DMS79 treated with DMSO at 0.1 percent for 48 hours (cell line): ENCODE results near the gene EDAR.

Experiments
- DNase-seq: peaks from one replicate; lab custom pipeline; 2025; lab: John Stamatoyannopoulos, UW

EDAR gene

GRCh38 chr2:109001201-109001600 lies 12.2 kb upstream of the EDAR start:
- no peak for DNase-seq

- DNase-seq = no peak
Measured at GRCh38 chr2:109000738-109001137, 11.7 kb upstream of the EDAR start.

GRCh38 chr2:108998911-108999310 lies 9.9 kb upstream of the EDAR start:
- no peak for DNase-seq

GRCh38 chr2:108994178-108994577 lies 5.2 kb upstream of the EDAR start:
- no peak for DNase-seq

- DNase-seq = no peak
Measured at GRCh38 chr2:108993095-108993937, 4.3 kb upstream of the EDAR start.

GRCh38 chr2:108988076-108988795 lies 784 bp downstream of the EDAR start:
- no peak for DNase-seq

- no peak for DNase-seq
Measured at GRCh38 chr2:108986916-108987510, 2.0 kb downstream of the EDAR start.

- DNase-seq = no peak
Measured at GRCh38 chr2:108983610-108984009, 5.4 kb downstream of the EDAR start.

- DNase-seq = peak; percentile 23
Measured at GRCh38 chr2:108983061-108983460, 6.0 kb downstream of the EDAR start.

GRCh38 chr2:108982259-108982679 lies 6.8 kb downstream of the EDAR start:
- DNase-seq = no peak

- no peak for DNase-seq
Measured at GRCh38 chr2:108981846-108982245, 7.2 kb downstream of the EDAR start.

- no peak for DNase-seq
Measured at GRCh38 chr2:108980076-108980475, 8.9 kb downstream of the EDAR start.

- DNase-seq = no peak
Measured at GRCh38 chr2:108979461-108979860, 9.6 kb downstream of the EDAR start.

GRCh38 chr2:108978709-108979111 lies 10.3 kb downstream of the EDAR start:
- DNase-seq = no peak

- no peak for DNase-seq
Measured at GRCh38 chr2:108975613-108976435, 13.2 kb downstream of the EDAR start.

- DNase-seq = no peak
Measured at GRCh38 chr2:108974674-108975073, 14.3 kb downstream of the EDAR start.

GRCh38 chr2:108972663-108973062 lies 16.4 kb downstream of the EDAR start:
- no peak for DNase-seq

GRCh38 chr2:108971661-108972566 lies 17.1 kb downstream of the EDAR start:
- DNase-seq = no peak

- no peak for DNase-seq
Measured at GRCh38 chr2:108970369-108970768, 18.7 kb downstream of the EDAR start.

- DNase-seq = no peak
Measured at GRCh38 chr2:108969856-108970255, 19.2 kb downstream of the EDAR start.

GRCh38 chr2:108968619-108969018 lies 20.4 kb downstream of the EDAR start:
- no peak for DNase-seq
